HG03025 (cell line): ENCODE data around the gene TSSK6.

Source experiments
- ATAC-seq: cut with Tn5 transposase; IDR thresholded peaks from one replicate; pipeline ENCODE4 v1.9.1; 2021; ENCODE audit warnings: mild to moderate bottlenecking, moderate library complexity; ENCODE audit not compliant: unreplicated experiment, low FRiP score

The TSSK6 gene

DNA sequence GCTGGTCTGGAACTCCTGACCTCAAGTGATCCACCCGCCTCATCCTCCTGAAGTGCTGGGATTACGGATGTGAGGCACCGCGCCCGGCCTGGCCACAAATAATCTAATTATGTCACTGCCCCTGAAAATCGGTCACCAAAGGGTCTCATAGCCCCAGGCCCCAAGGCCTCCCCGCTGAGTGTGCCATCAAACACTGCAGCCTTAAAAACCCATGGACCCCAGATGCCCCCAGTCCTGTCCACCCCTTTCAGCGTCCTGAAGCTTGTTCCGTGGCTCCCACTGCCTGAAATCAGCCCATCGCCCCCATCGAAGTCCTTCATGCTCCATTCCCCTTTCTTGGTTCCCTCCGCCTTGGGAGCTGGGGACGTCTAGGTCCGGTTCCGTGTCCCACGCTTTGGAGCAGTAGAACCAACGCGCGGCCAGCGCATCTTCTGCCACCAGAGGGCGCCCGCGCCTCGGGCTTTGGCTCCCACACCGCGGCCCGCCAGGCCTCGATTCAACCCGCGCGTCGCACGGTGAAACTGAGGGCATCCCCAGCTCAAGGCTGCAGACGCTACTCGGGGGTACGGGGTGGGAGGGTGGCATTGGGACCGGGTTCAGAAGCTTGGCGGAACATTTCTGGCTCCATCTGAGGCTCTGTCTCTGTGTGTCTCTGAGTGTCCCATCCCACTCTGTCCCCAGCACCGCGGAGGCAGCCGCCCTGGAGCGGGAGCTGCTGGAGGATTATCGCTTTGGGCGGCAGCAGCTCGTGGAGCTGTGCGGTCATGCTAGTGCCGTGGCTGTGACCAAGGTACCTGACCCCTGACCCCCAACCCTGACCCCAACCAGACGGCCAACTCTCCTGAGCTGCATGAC, 16.8 kb upstream of the TSSK6 start:
- no peak for ATAC-seq

DNA sequence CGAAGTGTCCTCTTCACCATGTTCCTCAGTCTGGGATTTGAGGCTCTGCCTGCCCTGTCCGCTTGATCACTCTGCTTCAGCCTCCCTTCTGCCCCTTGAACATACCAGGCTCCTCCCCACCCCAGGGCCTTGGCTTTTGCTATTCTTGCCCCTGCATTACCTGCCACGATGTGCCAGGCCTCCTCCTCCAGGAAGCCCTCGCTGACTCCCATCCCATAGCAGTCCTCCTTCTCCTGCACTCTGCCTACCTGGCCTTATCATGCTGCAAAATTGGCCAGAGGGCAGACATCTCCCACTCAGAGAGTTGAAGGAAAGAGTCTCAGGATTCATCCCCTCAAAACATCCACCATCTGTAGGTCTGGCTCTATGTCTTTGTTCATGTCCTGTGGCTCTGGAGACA, 15.5 kb upstream of the TSSK6 start:
- no peak for ATAC-seq

DNA sequence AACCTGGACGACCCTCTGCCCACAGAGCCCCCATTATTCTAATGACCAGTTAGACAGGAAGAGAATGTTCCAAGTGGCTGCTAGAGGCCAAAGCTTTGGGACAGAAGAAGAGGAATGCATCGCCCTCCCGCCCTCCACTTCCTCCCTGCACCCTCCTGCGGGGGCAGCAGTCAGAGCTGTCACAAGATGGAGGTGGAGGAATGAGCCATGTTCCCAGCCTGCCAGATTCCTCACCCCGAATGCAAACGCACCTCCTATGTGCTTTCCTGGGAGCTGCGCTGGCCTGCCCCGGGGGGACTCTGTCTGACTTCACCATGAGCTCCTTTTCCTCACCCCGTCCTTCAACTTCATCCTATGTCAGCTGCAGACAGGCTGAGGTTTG, 15.1 kb upstream of the TSSK6 start:
- no peak for ATAC-seq

DNA sequence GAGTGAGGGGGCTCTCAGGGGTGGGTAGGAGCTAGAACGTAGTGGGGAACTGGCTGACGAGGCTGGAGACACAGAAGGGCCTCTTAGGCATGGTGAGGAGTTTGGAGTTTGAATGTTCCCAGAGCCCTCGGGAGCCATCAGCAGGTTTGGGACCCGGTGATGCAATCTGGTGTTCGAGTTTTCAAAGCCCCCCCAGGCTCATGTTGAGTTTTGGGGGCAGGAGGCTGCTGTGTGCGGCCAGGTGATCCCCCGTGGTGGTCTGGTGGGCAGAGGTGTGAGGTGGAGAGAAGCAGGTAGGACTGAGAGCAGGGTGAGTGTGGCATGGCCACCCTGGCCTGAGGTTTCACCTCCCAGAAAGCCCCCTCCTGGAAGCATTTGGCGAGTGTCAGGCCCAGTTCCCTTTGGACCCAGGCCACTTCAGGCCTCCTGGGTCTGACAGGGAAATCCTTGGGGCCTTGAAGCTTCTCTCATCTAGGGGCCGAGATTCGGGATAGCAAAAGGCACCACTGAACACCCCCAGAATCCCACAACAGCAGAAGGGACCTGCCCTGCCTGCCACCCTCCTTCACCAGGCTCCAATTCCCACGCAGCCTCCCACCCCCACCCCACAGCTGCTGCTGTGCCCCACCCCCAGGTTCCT, 14.6 kb upstream of the TSSK6 start:
- ATAC-seq: no peak

DNA sequence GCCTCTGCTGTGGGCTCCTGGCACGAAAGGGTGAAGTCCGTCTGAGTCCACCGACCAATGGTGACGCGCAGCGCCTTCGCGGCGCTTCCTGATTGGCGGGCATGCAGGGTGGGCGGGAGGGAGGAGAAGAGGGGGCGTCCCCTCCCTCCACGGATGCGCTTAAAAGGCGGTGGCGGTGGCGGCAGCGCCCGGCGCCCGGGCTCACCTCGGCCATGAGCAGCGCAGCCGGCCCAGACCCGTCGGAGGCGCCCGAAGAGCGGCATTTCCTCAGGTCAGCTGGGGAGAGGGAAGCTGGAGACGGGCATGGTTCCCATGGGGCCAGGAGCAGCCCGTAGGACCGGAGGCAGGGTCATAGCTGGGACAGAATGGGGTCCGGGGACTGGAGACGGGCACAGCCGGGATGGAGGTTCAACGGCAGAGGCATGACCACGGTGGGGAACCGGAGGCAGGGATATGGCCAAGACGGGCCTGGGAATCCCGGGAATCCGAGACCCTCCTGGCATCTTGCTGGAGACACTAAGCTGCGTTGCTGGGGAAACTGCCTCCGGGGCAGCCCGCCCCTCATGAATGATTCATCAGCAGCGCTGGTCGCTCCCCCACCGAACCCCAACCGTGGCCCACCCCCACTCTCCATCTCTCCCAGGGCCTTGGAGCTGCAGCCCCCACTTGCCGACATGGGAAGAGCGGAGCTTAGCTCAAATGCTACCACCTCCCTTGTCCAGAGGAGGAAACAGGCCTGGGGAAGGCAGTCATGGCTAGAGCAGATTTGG, 13.6 kb upstream of the TSSK6 start, which contains the start of gene YJEFN3:
YJEFN3 (plus strand) TSS at position 191 of the 770 bp plus-strand sequence; CDS start at position 213, 22 bp downstream.
- ATAC-seq: no peak

DNA sequence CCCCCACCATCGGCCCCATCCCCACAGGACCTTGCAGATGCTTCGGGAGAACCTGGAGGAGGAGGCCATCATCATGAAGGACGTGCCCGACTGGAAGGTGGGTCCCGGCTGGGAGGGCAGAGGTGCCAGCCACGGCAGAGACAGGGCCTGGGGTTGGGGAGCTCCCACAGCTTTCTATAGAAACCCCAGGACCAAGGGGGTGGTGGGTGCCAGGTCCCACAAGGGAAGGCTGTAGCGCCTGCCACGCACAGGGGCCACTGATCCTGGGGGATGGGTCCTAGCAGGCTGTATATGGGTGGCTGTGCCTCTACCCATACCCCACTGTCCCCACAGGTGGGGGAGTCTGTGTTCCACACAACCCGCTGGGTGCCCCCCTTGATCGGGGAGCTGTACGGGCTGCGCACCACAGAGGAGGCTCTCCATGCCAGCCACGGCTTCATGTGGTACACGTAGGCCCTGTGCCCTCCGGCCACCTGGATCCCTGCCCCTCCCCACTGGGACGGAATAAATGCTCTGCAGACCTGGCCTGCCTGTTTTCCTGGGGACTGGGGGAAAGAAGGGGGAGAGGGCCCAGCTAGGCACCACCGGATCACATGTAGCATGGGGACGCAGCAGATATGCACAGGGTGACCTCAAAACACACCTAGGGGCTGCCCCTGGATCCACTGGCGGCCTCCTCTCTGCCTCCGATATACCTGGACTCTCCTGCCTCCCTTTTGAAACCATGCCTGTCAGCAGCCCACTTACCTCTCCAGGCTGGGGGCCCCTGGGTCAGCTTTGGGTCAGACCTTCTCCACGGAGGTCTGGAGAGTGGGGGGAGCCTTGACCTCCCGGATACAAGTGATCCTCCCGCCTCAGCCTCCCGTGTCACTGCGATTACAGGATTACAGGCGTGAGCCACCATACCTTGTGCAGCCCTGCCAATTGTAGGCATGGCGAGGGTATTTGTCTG, 12.6 kb upstream of the TSSK6 start:
- ATAC-seq: no peak

DNA sequence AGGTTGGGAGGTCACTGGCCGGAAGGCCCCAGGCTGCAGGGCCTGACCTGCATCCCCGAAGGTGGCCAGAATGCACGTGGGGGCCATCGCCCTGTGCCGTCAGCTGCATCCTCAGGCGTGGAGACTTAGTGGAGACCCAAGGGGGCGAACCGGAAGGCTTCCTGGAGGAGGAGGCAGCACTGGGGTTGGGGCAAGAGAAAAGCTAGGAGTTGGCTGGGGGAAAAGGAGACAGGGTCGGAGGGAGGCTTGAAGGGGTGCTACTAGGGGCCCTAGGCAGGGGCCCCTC, 12.0 kb upstream of the TSSK6 start:
- ATAC-seq: no peak

DNA sequence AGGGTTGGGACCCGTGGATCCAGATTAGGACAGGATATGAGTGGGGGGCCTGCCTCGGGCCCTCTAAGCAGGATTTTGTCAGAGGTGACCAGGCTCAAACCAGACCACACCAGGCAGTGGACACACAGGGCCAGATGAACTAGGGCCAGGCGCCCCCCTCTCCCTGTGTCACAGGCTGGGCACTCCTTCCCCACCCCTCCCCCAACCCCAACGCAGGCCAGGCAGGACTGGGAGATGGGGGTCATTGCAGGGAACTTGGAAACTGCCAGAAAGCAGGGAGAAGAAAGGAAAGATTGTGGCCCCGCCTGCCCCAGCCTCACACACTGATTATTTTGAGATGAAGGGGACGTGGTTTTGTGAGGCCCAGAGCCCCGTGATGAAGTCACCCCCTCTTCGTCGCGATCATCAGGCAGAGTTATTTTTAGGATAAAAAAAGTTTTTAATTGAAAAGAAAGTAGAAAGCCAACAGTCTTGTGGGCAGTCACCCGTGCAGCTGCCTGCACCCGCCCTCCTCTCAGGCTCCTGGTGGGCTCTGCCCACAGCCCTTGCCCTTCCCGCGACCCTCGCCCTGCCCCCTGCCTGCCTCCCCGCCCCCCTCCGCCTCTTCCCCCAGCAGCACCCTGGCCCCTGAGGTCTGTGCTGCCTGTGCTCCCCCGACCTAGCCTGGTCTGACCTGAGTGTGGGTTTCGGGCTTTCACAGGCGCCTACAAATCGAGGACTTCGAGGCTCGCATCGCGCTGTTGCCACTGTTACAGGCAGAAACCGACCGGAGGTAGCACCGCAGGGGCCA, 11.4 kb upstream of the TSSK6 start:
- no peak for ATAC-seq

DNA sequence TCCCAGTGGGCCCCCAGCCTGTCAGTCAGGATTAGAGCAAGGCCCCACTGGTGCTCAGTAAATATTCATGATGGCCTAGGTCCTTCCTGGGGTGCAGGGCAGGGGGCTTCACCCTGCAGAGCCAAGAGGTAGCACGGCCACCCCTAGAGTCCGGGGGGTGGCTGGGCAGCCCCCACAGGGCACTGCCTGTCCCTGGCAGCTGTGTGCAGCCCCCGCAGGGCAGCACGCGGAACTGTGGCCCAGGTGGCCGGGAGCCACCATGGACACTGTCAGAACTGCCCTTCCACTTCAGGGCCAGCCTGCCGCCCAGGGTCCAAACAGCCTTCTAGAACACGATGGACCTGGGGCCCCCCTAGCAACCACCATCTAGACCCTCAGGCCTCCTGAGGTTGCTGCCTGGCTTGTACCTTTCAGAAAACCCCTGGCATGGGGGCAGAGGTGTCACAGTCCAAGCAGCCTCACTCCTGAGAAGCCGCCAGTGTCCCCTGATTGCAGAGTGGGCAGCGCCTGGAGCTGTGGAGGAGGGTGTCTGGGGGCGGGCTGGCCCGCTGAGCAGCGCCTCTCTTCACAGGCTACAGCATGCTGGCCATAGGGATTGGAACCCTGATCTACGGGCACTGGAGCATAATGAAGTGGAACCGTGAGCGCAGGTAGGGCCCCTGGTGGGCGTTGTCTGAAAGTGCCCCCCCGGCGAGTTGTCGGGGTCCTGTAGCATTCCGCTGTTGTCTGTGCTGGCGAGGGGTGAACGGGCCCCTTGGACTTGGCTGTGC, 10.4 kb upstream of the TSSK6 start:
- ATAC-seq: no peak

DNA sequence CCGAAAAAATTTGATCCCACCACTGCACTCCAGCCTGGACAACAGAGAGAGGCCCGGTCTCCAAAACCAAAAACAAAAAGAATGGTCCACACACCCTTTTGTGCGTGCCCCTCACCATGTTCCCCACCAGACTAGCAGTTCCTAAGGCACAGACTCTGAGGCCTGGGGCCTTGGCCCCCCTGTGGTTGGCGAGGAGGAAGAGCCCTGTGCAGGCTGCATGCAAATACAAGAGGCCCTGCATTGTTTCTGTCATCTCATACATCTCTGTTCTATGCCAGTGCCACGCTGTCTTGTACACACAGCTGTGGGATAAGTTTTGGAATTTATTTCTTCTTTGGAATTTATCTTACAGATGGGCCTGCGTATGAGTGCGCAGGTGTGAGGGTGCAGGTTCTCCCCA, 8.7 kb upstream of the TSSK6 start:
- no peak for ATAC-seq

DNA sequence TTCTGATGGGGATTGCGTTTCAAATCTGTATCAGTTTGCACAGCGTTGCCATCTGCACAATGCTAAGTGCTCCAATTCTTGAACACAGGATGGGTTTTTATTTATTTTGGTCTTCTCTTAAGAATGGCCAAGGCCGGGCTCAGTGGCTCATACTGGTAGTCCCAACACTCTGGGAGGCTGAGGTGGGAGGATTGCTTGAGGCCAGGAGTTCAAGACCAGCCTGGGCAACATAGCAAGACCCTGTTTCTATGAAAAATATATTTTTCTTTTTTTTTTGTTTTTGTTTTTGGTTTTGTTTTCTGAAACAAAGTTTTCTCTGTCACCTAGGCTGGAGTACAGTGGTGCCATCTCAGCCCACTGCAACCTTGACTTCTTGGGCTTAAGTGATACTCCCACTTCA, 7.8 kb upstream of the TSSK6 start:
- ATAC-seq: no peak

DNA sequence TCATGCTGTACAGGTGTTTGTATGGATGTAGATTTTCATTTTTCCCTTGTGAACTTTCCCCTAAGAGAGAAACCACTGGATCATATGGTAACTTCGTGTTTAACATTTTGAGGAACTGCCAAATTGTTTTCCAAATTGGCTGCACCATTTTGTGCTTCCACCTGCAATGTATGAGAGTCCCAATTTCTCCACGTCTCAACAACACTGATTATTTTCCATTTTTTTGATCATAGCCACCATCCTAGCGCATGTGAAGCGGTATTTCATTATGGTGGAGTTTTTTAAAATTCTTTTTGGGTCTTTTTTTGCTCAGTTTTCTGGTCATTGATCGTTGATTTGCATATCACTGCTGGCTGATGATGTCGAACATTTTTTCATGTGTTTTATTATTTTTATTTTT, 5.6 kb upstream of the TSSK6 start:
- ATAC-seq: no peak

DNA sequence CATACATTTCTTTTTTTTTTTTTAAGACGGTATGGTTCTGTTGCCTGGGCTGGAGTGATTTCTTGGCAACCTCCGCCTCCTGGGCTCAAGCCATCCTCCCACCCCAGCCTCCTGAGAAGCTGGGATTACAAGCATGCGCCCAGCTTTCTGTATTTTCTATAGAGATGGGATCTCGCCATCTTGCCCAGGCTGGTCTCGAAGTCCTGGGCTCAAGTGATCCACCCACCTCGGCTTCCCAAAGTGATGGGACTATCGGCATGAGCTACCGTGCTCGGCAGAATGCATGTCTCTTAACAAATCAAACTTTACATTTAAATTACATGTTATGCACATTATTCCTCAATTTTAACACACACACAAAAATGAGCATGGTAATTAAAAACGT, 1.9 kb upstream of the TSSK6 start:
- no peak for ATAC-seq

DNA sequence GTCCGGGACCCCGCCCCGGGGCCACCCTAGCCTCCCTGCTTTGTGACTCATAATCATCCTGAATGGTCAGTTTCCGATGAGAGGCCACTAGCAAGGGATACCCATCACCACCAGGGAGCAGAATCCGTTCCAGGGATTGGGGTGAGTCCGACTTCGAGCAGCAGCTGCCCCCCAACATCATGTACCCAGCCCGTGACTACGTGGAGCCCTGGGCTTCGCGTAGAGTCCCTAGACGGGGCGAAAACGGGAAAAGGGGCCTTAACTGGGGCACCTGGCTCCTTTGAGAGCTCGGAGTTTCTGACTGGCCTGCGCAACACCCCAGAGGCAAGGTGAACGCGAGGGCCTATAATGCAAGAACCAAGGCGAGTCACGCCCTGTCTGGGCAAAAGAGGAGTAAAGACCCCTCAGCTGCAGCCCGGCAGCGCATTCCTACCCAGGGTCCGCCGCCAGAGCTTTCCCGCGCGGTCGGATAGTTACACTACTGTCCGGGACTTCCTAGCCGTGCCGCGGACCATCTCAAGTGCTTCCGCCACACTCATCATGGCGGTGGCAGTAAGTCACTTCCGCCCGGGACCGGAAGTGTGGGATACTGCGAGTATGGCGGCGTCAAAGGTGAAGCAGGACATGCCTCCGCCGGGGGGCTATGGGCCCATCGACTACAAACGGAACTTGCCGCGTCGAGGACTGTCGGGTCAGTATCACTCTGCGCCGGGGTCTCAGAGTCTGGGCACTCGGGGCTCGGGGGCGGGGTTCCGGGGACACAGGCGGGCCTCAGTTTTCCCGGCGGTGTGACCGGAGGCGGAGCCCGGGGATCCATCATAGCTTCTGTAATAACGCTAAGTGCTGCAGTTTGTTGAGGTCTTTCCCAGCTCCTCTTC, 533 bp upstream of the TSSK6 start, which contains the start of gene NDUFA13:
NDUFA13 (plus strand) TSS at position 584 of the 878 bp plus-strand sequence; CDS start at position 598, 14 bp downstream.
- ATAC-seq: peak; percentile 78

DNA sequence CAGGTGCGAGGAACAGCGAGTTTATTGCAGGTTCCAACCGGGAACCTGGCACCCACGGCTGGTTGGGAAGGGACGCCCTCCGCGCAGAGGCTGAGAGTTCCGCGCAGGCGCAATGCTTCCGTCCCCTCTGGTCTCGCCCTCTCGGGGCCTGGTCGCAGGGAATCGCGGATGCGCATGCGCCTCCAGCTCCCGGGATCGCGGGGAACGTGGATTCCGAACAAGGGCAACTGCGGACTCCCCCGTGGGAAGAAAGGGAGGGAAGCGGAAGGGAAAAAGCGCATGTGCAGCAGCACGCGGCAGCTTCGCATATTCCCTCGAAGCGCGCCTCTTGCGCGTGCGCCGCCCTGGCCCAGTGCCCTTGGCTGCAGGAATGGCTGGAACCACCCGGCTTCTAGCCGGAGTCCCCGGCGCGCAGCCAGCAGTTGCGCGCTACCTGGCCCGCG, 1.1 kb downstream of the TSSK6 start:
- no peak for ATAC-seq

DNA sequence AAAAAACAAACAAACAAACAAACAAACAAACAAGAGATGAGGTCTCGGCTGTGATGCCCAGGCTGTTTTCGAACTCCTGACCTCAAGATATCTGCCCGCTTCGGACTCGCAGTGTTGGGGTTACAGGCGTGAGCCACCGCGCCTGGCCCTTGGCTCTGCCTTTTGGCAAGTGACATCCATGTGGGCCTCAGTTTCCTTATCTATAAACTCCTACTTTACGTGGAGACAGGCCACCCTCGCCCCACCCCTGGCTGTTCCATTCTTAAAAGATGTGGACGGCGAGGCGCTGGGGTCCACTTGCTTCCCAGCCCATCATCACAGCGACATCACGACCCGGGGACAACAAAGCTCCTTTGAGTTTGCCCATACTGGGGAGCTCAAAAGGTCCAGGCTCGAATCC, 1.7 kb downstream of the TSSK6 start:
- no peak for ATAC-seq

DNA sequence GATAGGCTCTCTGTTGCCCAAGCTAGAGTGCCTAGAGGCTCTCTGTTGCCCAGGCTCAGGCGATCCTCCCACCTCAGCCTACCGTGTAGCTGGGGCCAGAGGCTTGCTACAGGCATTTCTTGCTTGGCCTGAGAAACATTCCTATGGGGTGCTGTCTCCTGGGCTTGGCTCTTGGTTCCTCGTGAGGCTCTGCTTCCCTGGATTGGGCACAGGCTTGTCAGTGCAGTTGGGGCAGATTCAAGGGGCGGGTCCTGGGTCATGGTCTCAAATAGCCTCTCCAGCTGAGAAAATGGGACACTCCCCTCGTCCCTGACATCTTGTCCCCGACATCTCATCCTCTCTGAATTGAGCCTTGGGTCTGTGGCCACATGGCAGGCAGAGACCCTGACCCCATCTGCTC, 4.9 kb downstream of the TSSK6 start:
- ATAC-seq: no peak

DNA sequence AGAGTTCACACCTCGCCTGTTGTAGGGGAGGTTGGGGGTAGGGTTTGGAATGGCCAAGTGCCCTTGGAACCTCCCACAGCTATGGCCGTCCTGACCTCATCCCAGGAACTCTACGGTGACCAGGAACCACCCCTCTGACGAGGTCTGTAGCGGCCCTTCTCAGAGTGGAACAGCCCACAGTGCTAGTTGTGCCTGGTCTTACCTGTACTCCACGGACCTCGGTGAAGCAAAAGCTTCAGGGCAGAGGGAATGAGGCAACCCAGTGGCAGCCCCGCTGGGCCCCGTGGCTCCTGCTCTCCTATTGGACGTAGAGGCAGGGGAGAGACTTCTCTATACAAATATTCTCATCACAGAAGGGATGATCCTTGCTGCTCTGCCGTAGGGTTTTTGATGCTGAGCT, 7.1 kb downstream of the TSSK6 start:
- no peak for ATAC-seq
